Stomach (tissue), 9 donors: ENCODE results near the gene E4F1. TPM values are rescaled to one million over a fixed set of nuclear protein-coding genes. Genes with fewer than 3 reads are reported as not detected.

ENCODE experiments used
- DNase-seq, 2 donors: peaks; one replicate each; pipeline versions ENCODE4 v3.0.0 to v3.0.0-alpha.2; 2013 to 2019
- H3K27ac ChIP-seq, 5 donors: fragments of 200-600 bp in 4 of 5; sonication (generic) in 4 of 5; one replicate each; pipeline ENCODE4 v1.5.1; 2013 to 2019; ENCODE audit warnings: mild to moderate bottlenecking in 1 of 5, moderate library complexity in 1 of 5
- H3K27me3 ChIP-seq, 3 donors: fragments of 200-600 bp; sonication (generic); one replicate each; pipeline ENCODE4 v1.5.1; 2017 to 2019; ENCODE audit warnings: mixed run types in 1 of 3
- H3K36me3 ChIP-seq, 4 donors: fragments of 200-600 bp; sonication (generic); 1 replicate in 3 of 4; 2 replicates in 1 of 4; pipeline ENCODE4 v1.5.1; 2016 to 2019
- H3K4me1 ChIP-seq, 4 donors: fragments of 200-600 bp; sonication (generic); one replicate each; pipeline ENCODE4 v1.5.1; 2016 to 2019
- H3K4me3 ChIP-seq, 4 donors: fragments of 200-600 bp; sonication (generic) in 3 of 4; one replicate each; pipeline ENCODE4 v1.5.1; 2016 to 2019; ENCODE audit warnings: mild to moderate bottlenecking in 1 of 4
- H3K9me3 ChIP-seq, 4 donors: fragments of 200-600 bp; sonication (generic); one replicate each; pipeline ENCODE4 v1.5.1; 2016 to 2019
- CTCF ChIP-seq, 7 experiments: fragments of 450-650 bp in 4 of 7; fragments of 200-600 bp in 3 of 7; sonication (generic) in 3 of 7; IDR thresholded peaks; one replicate each; pipeline ENCODE4 v1.5.1; 2016 to 2019; ENCODE audit warnings: antibody characterized with exemption in 7 of 7, control low read depth in 2 of 7, mild to moderate bottlenecking in 1 of 7
- EP300 ChIP-seq: sonication (generic); formaldehyde crosslinking; IDR thresholded peaks from one replicate; pipeline ENCODE4 v1.6.1; 2017; ENCODE audit warnings: antibody characterized with exemption
- POLR2A ChIP-seq, 4 donors: fragments of 450-650 bp; IDR thresholded peaks; one replicate each; pipeline ENCODE4 v1.6.1; 2016; ENCODE audit warnings: antibody characterized with exemption in 4 of 4, control low read depth in 2 of 4, mild to moderate bottlenecking in 1 of 4, moderate library complexity in 1 of 4
- POLR2AphosphoS5 ChIP-seq, 3 donors: sonication (generic); formaldehyde crosslinking; IDR thresholded peaks; one replicate each; pipeline ENCODE4 v1.6.1; 2016; ENCODE audit warnings: antibody characterized with exemption in 3 of 3
- WGBS, 5 donors: extraction: QIAGEN DNeasy Blood & Tissue Kit in 3 of 5; methylation state at CpG; one replicate each; pipeline versions ENCODE4 v1.1.5 to v1.1.7; 2013 to 2018; 5-methylcytosine and 5-hydroxymethylcytosine counted together
- intact Hi-C: fragments of 100-400 bp; cut with DNase I; formaldehyde crosslinking; loops from one replicate; pipeline ENCODE4 v1.15.1; 2023; ENCODE audit warnings: low total_unique reads
- polyA plus RNA-seq, 3 donors: library from polyadenylated mRNA; stranded (reverse); fragments of 200-250 nt; gene quantifications; one replicate each; pipeline ENCODE4 v1.2.3, GENCODE V29; 2013
- total RNA-seq, 5 donors: library from RNA; depleted of rRNA; stranded (reverse); fragments of >200 nt; gene quantifications; one replicate each; pipeline versions ENCODE4 v1.1.0 to v1.2.3, GENCODE V29; 2014 to 2016
- donor health status: healthy with polysubstance abuse.
- donor health status: Bipolar disorder and iron deficiency.
- donor health status: healthy.

The E4F1 gene
- total and polyA plus RNA-seq, 8 donors: 12.7 to 114 (median 35.6) TPM

- H3K9me3 ChIP-seq: no peaks in the 10 kb centered on the region
- no peak for DNase-seq
- H3K27me3 ChIP-seq: no peaks in the 10 kb centered on the region
- H3K4me3 ChIP-seq: no peak overlapping the region
- H3K36me3 ChIP-seq: peaks cover 0 to 31% (median 16%) of the 10 kb centered on the region in 4 donors
- H3K27ac ChIP-seq: no peak overlapping the region
- TF ChIP-seq EP300 (no peak), POLR2AphosphoS5 (IDR thresholded peaks at IDR 0.05) (no peak), POLR2A (IDR thresholded peaks at IDR 0.05) (no peak), CTCF (IDR thresholded peaks at IDR 0.05) (no peak)
- intact Hi-C loops: no loop called here
- peaks cover 0 to 14% (median 0%) of the 10 kb centered on the region in 4 donors for H3K4me1 ChIP-seq
- WGBS, 5 donors: 72 to 74% (median 73%) methylated on average over 24 to 30 of the region's 30 CpGs
Observed at GRCh38 chr16:2275476-2276367, 52.3 kb downstream of the E4F1 start.

GRCh38 chr16:2276368-2277195, 53.2 kb downstream of the E4F1 start:
- Histone ChIP-seq H3K27me3 (no peaks in the 10 kb centered on the region), H3K9me3 (no peaks in the 10 kb centered on the region), H3K27ac (no peak overlapping the region), H3K4me3 (no peak overlapping the region), H3K36me3 (peaks cover 0 to 37% (median 20%) of the 10 kb centered on the region in 4 donors), H3K4me1 (peaks cover 0 to 5% (median 0%) of the 10 kb centered on the region in 4 donors)
- intact Hi-C loops: no loop called here
- no peak for DNase-seq
- 72 to 80% (median 77%) methylated on average over 26 of the region's 26 CpGs for WGBS, 5 donors
- TF ChIP-seq CTCF (IDR thresholded peaks at IDR 0.05) (no peak), POLR2A (IDR thresholded peaks at IDR 0.05) (no peak), POLR2AphosphoS5 (IDR thresholded peaks at IDR 0.05) (no peak), EP300 (no peak)

- Histone ChIP-seq H3K36me3 (peaks cover 0 to 32% (median 20%) of the 10 kb centered on the region in 4 donors), H3K27ac (no peak overlapping the region), H3K4me3 (no peak overlapping the region), H3K9me3 (no peaks in the 10 kb centered on the region), H3K27me3 (no peaks in the 10 kb centered on the region), H3K4me1 (no peaks in the 10 kb centered on the region)
- no peak for TF ChIP-seq CTCF (IDR thresholded peaks at IDR 0.05)
- TF ChIP-seq POLR2AphosphoS5 (IDR thresholded peaks at IDR 0.05): no peak
- TF ChIP-seq POLR2A (IDR thresholded peaks at IDR 0.05): no peak
- no peak for TF ChIP-seq EP300
- no peak for DNase-seq
- WGBS, 5 donors: 86 to 92% (median 90%) methylated on average over 17 to 25 of the region's 25 CpGs
- intact Hi-C loops: no loop called here
Observed at GRCh38 chr16:2277466-2278271, 54.3 kb downstream of the E4F1 start.

- Histone ChIP-seq H3K27ac (no peak overlapping the region), H3K27me3 (no peaks in the 10 kb centered on the region), H3K4me3 (no peak overlapping the region), H3K9me3 (no peaks in the 10 kb centered on the region), H3K4me1 (no peaks in the 10 kb centered on the region), H3K36me3 (peaks cover 0 to 38% (median 23%) of the 10 kb centered on the region in 4 donors)
- 50 to 82% (median 76%) methylated on average over 1 to 14 of the region's 14 CpGs for WGBS, 5 donors
- intact Hi-C loops: no loop called here
- TF ChIP-seq EP300 (no peak), POLR2AphosphoS5 (IDR thresholded peaks at IDR 0.05) (no peak)
- DNase-seq: no peak
Observed at GRCh38 chr16:2278272-2278608, 54.8 kb downstream of the E4F1 start.
